Fibroblast of pulmonary artery (primary cell): ENCODE results near the gene PLXNB1.

ENCODE experiments used
- DNase-seq: peaks from one replicate; pipeline ENCODE4 v3.0.0-alpha.2; 2010; ENCODE audit warnings: low read depth
- H3K4me3 ChIP-seq: replicated peaks from 2 replicates; pipeline ENCODE4 v1.5.1; 2011; ENCODE audit warnings: low read depth, mild to moderate bottlenecking, control low read depth, low read length, moderate library complexity
- CTCF ChIP-seq: IDR thresholded peaks from 2 replicates; pipeline ENCODE4 v1.5.1; 2011; ENCODE audit warnings: mild to moderate bottlenecking, control low read depth, low read length, inconsistent platforms; ENCODE audit errors: missing control alignments

The PLXNB1 gene, protein sequence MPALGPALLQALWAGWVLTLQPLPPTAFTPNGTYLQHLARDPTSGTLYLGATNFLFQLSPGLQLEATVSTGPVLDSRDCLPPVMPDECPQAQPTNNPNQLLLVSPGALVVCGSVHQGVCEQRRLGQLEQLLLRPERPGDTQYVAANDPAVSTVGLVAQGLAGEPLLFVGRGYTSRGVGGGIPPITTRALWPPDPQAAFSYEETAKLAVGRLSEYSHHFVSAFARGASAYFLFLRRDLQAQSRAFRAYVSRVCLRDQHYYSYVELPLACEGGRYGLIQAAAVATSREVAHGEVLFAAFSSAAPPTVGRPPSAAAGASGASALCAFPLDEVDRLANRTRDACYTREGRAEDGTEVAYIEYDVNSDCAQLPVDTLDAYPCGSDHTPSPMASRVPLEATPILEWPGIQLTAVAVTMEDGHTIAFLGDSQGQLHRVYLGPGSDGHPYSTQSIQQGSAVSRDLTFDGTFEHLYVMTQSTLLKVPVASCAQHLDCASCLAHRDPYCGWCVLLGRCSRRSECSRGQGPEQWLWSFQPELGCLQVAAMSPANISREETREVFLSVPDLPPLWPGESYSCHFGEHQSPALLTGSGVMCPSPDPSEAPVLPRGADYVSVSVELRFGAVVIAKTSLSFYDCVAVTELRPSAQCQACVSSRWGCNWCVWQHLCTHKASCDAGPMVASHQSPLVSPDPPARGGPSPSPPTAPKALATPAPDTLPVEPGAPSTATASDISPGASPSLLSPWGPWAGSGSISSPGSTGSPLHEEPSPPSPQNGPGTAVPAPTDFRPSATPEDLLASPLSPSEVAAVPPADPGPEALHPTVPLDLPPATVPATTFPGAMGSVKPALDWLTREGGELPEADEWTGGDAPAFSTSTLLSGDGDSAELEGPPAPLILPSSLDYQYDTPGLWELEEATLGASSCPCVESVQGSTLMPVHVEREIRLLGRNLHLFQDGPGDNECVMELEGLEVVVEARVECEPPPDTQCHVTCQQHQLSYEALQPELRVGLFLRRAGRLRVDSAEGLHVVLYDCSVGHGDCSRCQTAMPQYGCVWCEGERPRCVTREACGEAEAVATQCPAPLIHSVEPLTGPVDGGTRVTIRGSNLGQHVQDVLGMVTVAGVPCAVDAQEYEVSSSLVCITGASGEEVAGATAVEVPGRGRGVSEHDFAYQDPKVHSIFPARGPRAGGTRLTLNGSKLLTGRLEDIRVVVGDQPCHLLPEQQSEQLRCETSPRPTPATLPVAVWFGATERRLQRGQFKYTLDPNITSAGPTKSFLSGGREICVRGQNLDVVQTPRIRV (N-terminal part only)

GRCh38 chr3:48429960-48430707, at the start of gene PLXNB1:
Gene PLXNB1, minus strand, starts transcription at chr3:48430086. Its CDS starts 5,475 bp downstream, at chr3:48424611.
- TF ChIP-seq CTCF, result no peak

GRCh38 chr3:48478626-48479555, 49.0 kb upstream of the PLXNB1 start:
- DNase-seq, result no peak
- H3K4me3 ChIP-seq, result no peak overlapping the region
- TF ChIP-seq CTCF, result no peak

More at GRCh38 chr3:48429960-48430707, at the start of gene PLXNB1:
- peak; percentile 70 for DNase-seq
- H3K4me3 ChIP-seq, result peak within 1 kb of the TSS; percentile 63

GRCh38 chr3:48477959-48478520, 48.2 kb upstream of the PLXNB1 start:
- H3K4me3 ChIP-seq, result no peak overlapping the region

DNA sequence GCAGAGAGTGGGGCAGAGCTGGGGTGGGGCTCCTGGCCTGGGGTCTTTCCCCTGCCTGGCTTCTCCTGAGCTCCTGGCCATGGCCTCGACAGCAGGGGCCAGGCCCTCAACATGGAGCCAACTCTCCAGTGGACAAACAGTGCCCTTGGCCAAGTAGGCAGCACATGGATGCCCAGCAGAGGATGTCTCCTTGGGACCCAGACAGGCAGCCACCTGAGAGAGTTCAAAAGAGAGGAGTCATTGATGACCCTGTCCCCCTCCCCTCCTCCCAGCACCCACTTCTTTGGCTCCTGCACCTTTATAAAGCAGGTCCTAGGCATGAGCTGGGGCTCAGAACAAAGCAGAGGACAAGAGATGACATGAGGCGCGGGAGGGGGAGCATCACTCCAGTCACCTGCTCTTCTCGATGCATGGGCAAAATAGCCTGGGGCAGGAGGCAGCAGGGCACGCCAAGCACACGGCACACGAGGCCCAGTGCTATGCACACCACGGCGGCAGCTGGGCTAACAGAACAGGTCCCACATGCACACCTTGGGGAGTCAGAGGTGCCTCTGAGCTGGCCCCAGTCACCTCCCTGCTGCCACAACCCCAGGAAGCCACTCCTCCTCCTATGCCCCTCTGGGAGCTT, 46.7 kb upstream of the PLXNB1 start:
- H3K4me3 ChIP-seq, result no peak overlapping the region
- no peak for TF ChIP-seq CTCF
- DNase-seq, result no peak

More at GRCh38 chr3:48477959-48478520, 48.2 kb upstream of the PLXNB1 start:
- no peak for DNase-seq
- no peak for TF ChIP-seq CTCF

DNA sequence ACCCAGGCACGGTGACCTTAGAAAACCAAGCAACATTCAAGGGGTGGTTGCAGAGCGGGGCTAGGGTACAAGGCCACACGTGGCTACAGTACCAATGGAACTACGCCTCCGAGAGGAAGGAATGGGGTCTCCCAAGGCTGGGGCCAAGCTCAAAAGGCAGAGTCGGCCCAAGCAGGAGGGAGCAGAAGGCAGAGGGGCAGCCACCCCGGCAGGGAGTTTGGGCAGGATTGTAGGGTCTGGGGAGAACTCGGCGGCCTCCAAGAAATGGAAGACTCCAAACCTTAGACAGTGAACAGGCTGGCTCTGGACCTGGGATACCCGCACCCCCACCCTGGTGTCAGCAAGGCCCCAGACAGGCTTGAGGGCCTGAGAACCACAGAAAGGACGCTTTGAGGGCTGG, 45.3 kb upstream of the PLXNB1 start:
- no peak for DNase-seq
- no peak overlapping the region for H3K4me3 ChIP-seq
- no peak for TF ChIP-seq CTCF
